Prostate gland (tissue), 2 donors: ENCODE data around the gene RBP3.

Experiments used
- CTCF ChIP-seq, 4 experiments: fragments of 200-600 bp in 2 of 4; fragments of 450-650 bp in 2 of 4; sonication (generic) in 2 of 4; IDR thresholded peaks; 1 replicate in 3 of 4; 2 replicates in 1 of 4; pipeline ENCODE4 v1.5.1; 2016 to 2019; ENCODE audit warnings: antibody characterized with exemption in 4 of 4, mild to moderate bottlenecking in 2 of 4, moderate library complexity in 2 of 4
- POLR2A ChIP-seq: fragments of 450-650 bp; IDR thresholded peaks from one replicate; pipeline ENCODE4 v1.6.1; 2016; ENCODE audit warnings: antibody characterized with exemption, mild to moderate bottlenecking

- TF ChIP-seq POLR2A (no peak), CTCF (IDR thresholded peaks at IDR 0.05) (no peak)
Observed at GRCh38 chr10:47376522-47377220, 28.5 kb downstream of the RBP3 start.
